ENCODE results near the gene ATF7.
"Not testable (repeated sequence)": the region's sequence is repeated elsewhere in the genome, so short reads cannot be mapped to it uniquely, and the experiment has no call there.

The ATF7 gene

GRCh38 chr12:53645165-53645564, 19.0 kb upstream of the ATF7 start:
- no peak overlapping the region for H3K4me3 ChIP-seq (ENCODE audit: low read length)
- no peak for TF ChIP-seq ZNF274 (IDR thresholded peaks at IDR 0.05; ENCODE audit: low read depth, low read length)

GRCh38 chr12:53644133-53644532, 18.0 kb upstream of the ATF7 start:
- no peak overlapping the region for H3K4me3 ChIP-seq (ENCODE audit: low read length)
- no peak for TF ChIP-seq ZNF274 (IDR thresholded peaks at IDR 0.05; ENCODE audit: low read depth, low read length)

GRCh38 chr12:53643232-53643979, 17.2 kb upstream of the ATF7 start:
- no peak for TF ChIP-seq ZNF274 (IDR thresholded peaks at IDR 0.05; ENCODE audit: low read depth, low read length)
- H3K4me3 ChIP-seq (ENCODE audit: low read length): no peak overlapping the region

- no peak overlapping the region for H3K4me3 ChIP-seq (ENCODE audit: low read length)
- TF ChIP-seq ZNF274 (IDR thresholded peaks at IDR 0.05; ENCODE audit: low read depth, low read length): no peak
Observed at GRCh38 chr12:53638057-53638456, 11.9 kb upstream of the ATF7 start.

- no peak overlapping the region for H3K4me3 ChIP-seq (ENCODE audit: low read length)
- no peak for TF ChIP-seq ZNF274 (IDR thresholded peaks at IDR 0.05; ENCODE audit: low read depth, low read length)
Observed at GRCh38 chr12:53636641-53637040, 10.5 kb upstream of the ATF7 start.

GRCh38 chr12:53635708-53636107, 9.5 kb upstream of the ATF7 start:
- H3K4me3 ChIP-seq (ENCODE audit: low read length): not testable (repeated sequence)

- H3K4me3 ChIP-seq (ENCODE audit: low read length): no peak overlapping the region
- TF ChIP-seq ZNF274 (IDR thresholded peaks at IDR 0.05; ENCODE audit: low read depth, low read length): no peak
Observed at GRCh38 chr12:53631721-53632120, 5.5 kb upstream of the ATF7 start.

GRCh38 chr12:53627919-53628318, 1.7 kb upstream of the ATF7 start:
- no peak for TF ChIP-seq ZNF274 (IDR thresholded peaks at IDR 0.05; ENCODE audit: low read depth, low read length)
- no peak overlapping the region for H3K4me3 ChIP-seq (ENCODE audit: low read length)

- H3K4me3 ChIP-seq (ENCODE audit: low read length): peak overlapping the region; percentile 95
- TF ChIP-seq ZNF274 (IDR thresholded peaks at IDR 0.05; ENCODE audit: low read depth, low read length): no peak
Observed at GRCh38 chr12:53626702-53627169, 554 bp upstream of the ATF7 start.

GRCh38 chr12:53625373-53625945, 723 bp downstream of the ATF7 start:
- TF ChIP-seq ZNF274 (IDR thresholded peaks at IDR 0.05; ENCODE audit: low read depth, low read length): no peak
- H3K4me3 ChIP-seq (ENCODE audit: low read length): peak overlapping the region; percentile 95

- peak overlapping the region; percentile 95 for H3K4me3 ChIP-seq (ENCODE audit: low read length)
- no peak for TF ChIP-seq ZNF274 (IDR thresholded peaks at IDR 0.05; ENCODE audit: low read depth, low read length)
Observed at GRCh38 chr12:53624956-53625355, 1.2 kb downstream of the ATF7 start.

- H3K4me3 ChIP-seq (ENCODE audit: low read length): peak overlapping the region; percentile 95; the same call in 1 of the 2 replicates
Observed at GRCh38 chr12:53624458-53624857, 1.7 kb downstream of the ATF7 start.

GRCh38 chr12:53623548-53624385, 2.4 kb downstream of the ATF7 start:
- TF ChIP-seq ZNF274 (IDR thresholded peaks at IDR 0.05; ENCODE audit: low read depth, low read length): no peak
- peak overlapping the region; percentile 52 for H3K4me3 ChIP-seq (ENCODE audit: low read length)

More at GRCh38 chr12:53624458-53624857, 1.7 kb downstream of the ATF7 start:
- TF ChIP-seq ZNF274 (IDR thresholded peaks at IDR 0.05; ENCODE audit: low read depth, low read length): no peak

GRCh38 chr12:53622724-53623123, 3.5 kb downstream of the ATF7 start:
- no peak for TF ChIP-seq ZNF274 (IDR thresholded peaks at IDR 0.05; ENCODE audit: low read depth, low read length)
- no peak overlapping the region for H3K4me3 ChIP-seq (ENCODE audit: low read length)

- H3K4me3 ChIP-seq (ENCODE audit: low read length): peak overlapping the region; percentile 66
- no peak for TF ChIP-seq ZNF274 (IDR thresholded peaks at IDR 0.05; ENCODE audit: low read depth, low read length)
Observed at GRCh38 chr12:53618275-53618674, 7.9 kb downstream of the ATF7 start.
